GM19328 (cell line): ENCODE results near the gene RPP40.
"Not testable (repeated sequence)": the region's sequence is repeated elsewhere in the genome, so short reads cannot be mapped to it uniquely, and the experiment has no call there.

ENCODE experiments used
- ATAC-seq: cut with Tn5 transposase; IDR thresholded peaks from one replicate; pipeline ENCODE4 v1.9.1; 2021; ENCODE audit warnings: mild to moderate bottlenecking, moderate library complexity; ENCODE audit not compliant: unreplicated experiment

The RPP40 gene

GRCh38 chr6:5020142-5020541 is 16.3 kb upstream of the RPP40 start:
- no peak for ATAC-seq

- no peak for ATAC-seq
Measured at GRCh38 chr6:5014072-5014561, 10.3 kb upstream of the RPP40 start.

- ATAC-seq: no peak
Measured at GRCh38 chr6:5012519-5012918, 8.7 kb upstream of the RPP40 start.

- ATAC-seq: no peak
Measured at GRCh38 chr6:5011346-5011745, 7.5 kb upstream of the RPP40 start.

GRCh38 chr6:5007531-5007930 is 3.7 kb upstream of the RPP40 start:
- no peak for ATAC-seq

- ATAC-seq: no peak
Measured at GRCh38 chr6:5006222-5006621, 2.4 kb upstream of the RPP40 start.

GRCh38 chr6:5005038-5005433 is 1.2 kb upstream of the RPP40 start:
- not testable (repeated sequence) for ATAC-seq

- ATAC-seq: no peak
Measured at GRCh38 chr6:5004373-5005037, 668 bp upstream of the RPP40 start.

GRCh38 chr6:4999586-4999985 is 4.3 kb downstream of the RPP40 start:
- no peak for ATAC-seq

GRCh38 chr6:4997862-4998261 is 6.0 kb downstream of the RPP40 start:
- no peak for ATAC-seq

- ATAC-seq: no peak
Measured at GRCh38 chr6:4994741-4995140, 9.1 kb downstream of the RPP40 start.

GRCh38 chr6:4987432-4987831 is 16.4 kb downstream of the RPP40 start:
- ATAC-seq: no peak

- no peak for ATAC-seq
Measured at GRCh38 chr6:4986999-4987398, 16.8 kb downstream of the RPP40 start.

GRCh38 chr6:4983322-4983721 is 20.5 kb downstream of the RPP40 start:
- no peak for ATAC-seq

- no peak for ATAC-seq
Measured at GRCh38 chr6:4981761-4982160, 22.1 kb downstream of the RPP40 start.

- ATAC-seq: no peak
Measured at GRCh38 chr6:4979426-4979825, 24.4 kb downstream of the RPP40 start.

- no peak for ATAC-seq
Measured at GRCh38 chr6:4977468-4977867, 26.4 kb downstream of the RPP40 start.

GRCh38 chr6:4975506-4975905 is 28.3 kb downstream of the RPP40 start:
- no peak for ATAC-seq

GRCh38 chr6:4974962-4975361 is 28.9 kb downstream of the RPP40 start:
- ATAC-seq: no peak

GRCh38 chr6:4973982-4974745 is 29.7 kb downstream of the RPP40 start:
- ATAC-seq: no peak

GRCh38 chr6:4973415-4973814 is 30.4 kb downstream of the RPP40 start:
- ATAC-seq: no peak

- ATAC-seq: no peak
Measured at GRCh38 chr6:4972438-4972837, 31.4 kb downstream of the RPP40 start.
